Stimulated activated naive CD8-positive, alpha-beta T cell treated with anti-CD3 and anti-CD28 coated beads, Interleukin-15, amount 100 ng/mL, for 72 hours (primary cell): Measurements from ENCODE around the gene PAK4.

ENCODE experiments used
- ATAC-seq: fragments of 150-1000 bp; cut with Tn5 transposase; 2 replicates; pipeline ENCODE4 v1.10.0; 2021; ENCODE audit warnings: mild to moderate bottlenecking, moderate library complexity
- DNase-seq, 2 donors: peaks; one replicate each; pipeline ENCODE4 v3.0.0; 2021 to 2022
- H3K27ac Mint-ChIP-seq, 2 donors: one replicate each; pipeline ENCODE4 v1.8.0; 2022; ENCODE audit warnings: mild to moderate bottlenecking in 2 of 2, mixed read lengths in 2 of 2, moderate library complexity in 2 of 2
- H3K27me3 Mint-ChIP-seq: one replicate; pipeline ENCODE4 v1.8.0; 2022; ENCODE audit warnings: mixed read lengths
- H3K4me1 Mint-ChIP-seq: one replicate; pipeline ENCODE4 v1.8.0; 2022; ENCODE audit warnings: mild to moderate bottlenecking, mixed read lengths
- H3K4me3 Mint-ChIP-seq, 2 donors: one replicate each; pipeline ENCODE4 v1.8.0; 2022; ENCODE audit warnings: mild to moderate bottlenecking in 2 of 2, mixed read lengths in 2 of 2, moderate library complexity in 1 of 2
- H3K9me3 Mint-ChIP-seq, 2 donors: one replicate each; pipeline ENCODE4 v1.8.0; 2022; ENCODE audit warnings: mixed read lengths in 2 of 2

PAK4 gene

GRCh38 chr19:39186391-39186790 is 60.8 kb downstream of the PAK4 start:
- ATAC-seq (no peak), DNase-seq (no peak)
- Mint-ChIP-seq H3K4me1 (no peaks in the 10 kb centered on the region), H3K4me3 (no peak overlapping the region), H3K9me3 (no peaks in the 10 kb centered on the region), H3K27me3 (peaks cover 22% of the 10 kb centered on the region), H3K27ac (no peak overlapping the region)

GRCh38 chr19:39187552-39187943 is 62.0 kb downstream of the PAK4 start:
- no peak overlapping the region for H3K27ac Mint-ChIP-seq
- H3K9me3 Mint-ChIP-seq, result no peaks in the 10 kb centered on the region
- DNase-seq, result no peak
- ATAC-seq, result no peak
- peaks cover 30% of the 10 kb centered on the region for H3K27me3 Mint-ChIP-seq
- no peaks in the 10 kb centered on the region for H3K4me1 Mint-ChIP-seq
- H3K4me3 Mint-ChIP-seq, result no peak overlapping the region

GRCh38 chr19:39188960-39189359 is 63.4 kb downstream of the PAK4 start:
- peaks cover 45% of the 10 kb centered on the region for H3K27me3 Mint-ChIP-seq
- ATAC-seq, result no peak

GRCh38 chr19:39190768-39191167 is 65.2 kb downstream of the PAK4 start:
- no peak overlapping the region for H3K27ac Mint-ChIP-seq
- DNase-seq (no peak), ATAC-seq (no peak)
- H3K4me3 Mint-ChIP-seq, result no peak overlapping the region
- H3K4me1 Mint-ChIP-seq, result peaks cover 5% of the 10 kb centered on the region
- no peaks in the 10 kb centered on the region for H3K9me3 Mint-ChIP-seq
- H3K27me3 Mint-ChIP-seq, result peaks cover 61% of the 10 kb centered on the region

More at GRCh38 chr19:39188960-39189359, 63.4 kb downstream of the PAK4 start:
- Mint-ChIP-seq H3K27ac (no peak overlapping the region), H3K4me3 (no peak overlapping the region), H3K9me3 (no peaks in the 10 kb centered on the region), H3K4me1 (no peaks in the 10 kb centered on the region)
- no peak for DNase-seq

GRCh38 chr19:39192846-39193245 is 67.3 kb downstream of the PAK4 start:
- Mint-ChIP-seq H3K4me1 (peaks cover 23% of the 10 kb centered on the region), H3K27me3 (peaks cover 75% of the 10 kb centered on the region), H3K9me3 (no peaks in the 10 kb centered on the region), H3K4me3 (no peak overlapping the region), H3K27ac (no peak overlapping the region)
- ATAC-seq (no peak), DNase-seq (no peak)

DNA sequence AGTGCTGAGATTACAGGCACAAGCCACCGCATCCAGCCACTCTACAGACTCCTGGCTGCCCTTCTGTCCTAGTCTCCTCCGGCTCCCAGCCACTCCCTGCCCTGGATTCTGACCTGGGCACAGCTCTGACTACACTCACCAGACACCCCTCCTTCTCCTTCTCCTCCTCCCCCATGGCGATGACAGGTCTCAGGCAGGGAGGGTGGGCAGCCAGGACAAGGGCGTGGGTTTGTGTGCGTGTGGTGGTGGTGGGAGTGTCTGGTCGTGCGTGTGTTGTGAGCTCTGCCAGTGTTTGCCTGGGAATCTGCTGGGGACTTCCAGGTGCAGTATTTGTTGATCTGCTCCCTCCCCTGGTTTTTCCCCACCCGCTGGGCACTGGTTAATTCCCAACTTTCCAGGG is 68.2 kb downstream of the PAK4 start:
- ATAC-seq, result no peak
- DNase-seq, result no peak
- peaks cover 75% of the 10 kb centered on the region for H3K27me3 Mint-ChIP-seq
- peak overlapping the region in 1 of 2 donors; percentile 60 for H3K27ac Mint-ChIP-seq
- H3K4me1 Mint-ChIP-seq, result peaks cover 25% of the 10 kb centered on the region
- H3K4me3 Mint-ChIP-seq, result no peak overlapping the region
- no peaks in the 10 kb centered on the region for H3K9me3 Mint-ChIP-seq

DNA sequence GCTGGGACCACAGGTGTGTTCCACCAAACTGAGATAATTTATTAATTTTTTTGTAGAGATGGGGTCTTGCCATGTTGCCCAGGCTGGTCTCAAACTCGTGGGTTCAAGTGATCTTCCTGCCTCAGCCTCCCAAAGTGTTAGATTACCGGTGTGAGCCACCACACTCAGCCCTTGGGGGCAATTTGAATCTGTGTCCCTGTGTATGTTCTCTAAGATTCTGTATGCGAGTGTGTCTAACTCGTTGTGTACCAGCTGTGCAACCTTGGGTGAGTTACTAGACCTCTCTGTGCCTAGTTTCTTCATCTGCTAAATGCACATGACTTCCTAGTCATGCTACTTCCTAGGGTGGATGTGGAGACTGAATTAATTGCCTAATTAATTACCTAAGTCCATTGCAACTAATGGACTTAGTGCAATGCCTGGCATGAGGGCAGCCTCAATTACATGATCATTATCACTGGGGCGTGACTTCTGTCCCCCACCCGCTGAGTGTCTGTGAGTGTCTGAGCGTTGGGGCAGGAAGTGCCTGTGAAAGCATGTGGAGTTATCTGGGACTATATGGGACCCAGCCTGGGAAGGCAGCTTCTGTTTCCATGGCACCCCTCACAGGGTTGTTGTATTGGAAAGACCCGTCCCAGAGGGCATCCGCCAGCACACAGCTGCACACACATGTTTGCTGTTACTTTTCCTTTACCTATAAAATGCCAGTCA is 69.4 kb downstream of the PAK4 start:
- Mint-ChIP-seq H3K4me1 (peaks cover 25% of the 10 kb centered on the region), H3K9me3 (no peaks in the 10 kb centered on the region), H3K27me3 (peaks cover 79% of the 10 kb centered on the region), H3K27ac (no peak overlapping the region), H3K4me3 (no peak overlapping the region)
- no peak for ATAC-seq
- DNase-seq, result no peak

DNA sequence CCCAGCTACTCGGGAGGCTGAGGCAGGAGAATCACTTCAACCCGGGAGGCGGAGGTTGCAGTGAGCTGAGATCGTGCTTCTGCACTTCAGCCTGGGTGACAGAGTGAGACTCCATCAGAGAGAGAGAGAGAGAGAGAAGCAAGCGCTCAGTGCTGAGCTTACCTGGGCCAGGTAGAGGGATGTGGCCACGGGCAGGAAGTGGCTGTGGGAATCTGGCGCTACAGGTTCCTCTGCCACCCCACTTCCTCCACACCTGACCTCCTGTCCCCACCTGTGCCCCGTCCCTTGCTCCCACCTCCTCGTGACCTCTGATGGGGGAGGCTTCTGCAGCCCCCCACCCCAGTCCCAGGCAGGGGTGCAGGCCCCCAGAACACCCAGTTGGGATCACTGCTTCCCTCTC is 70.2 kb downstream of the PAK4 start:
- Mint-ChIP-seq H3K27me3 (peaks cover 87% of the 10 kb centered on the region), H3K9me3 (no peaks in the 10 kb centered on the region), H3K4me3 (peak overlapping the region in 1 of 2 donors; percentile 11), H3K27ac (no peak overlapping the region), H3K4me1 (peaks cover 25% of the 10 kb centered on the region)
- DNase-seq (no peak), ATAC-seq (peak; percentile 5)

GRCh38 chr19:39196320-39196719 is 70.7 kb downstream of the PAK4 start:
- ATAC-seq (no peak), DNase-seq (no peak)
- Mint-ChIP-seq H3K4me3 (peak overlapping the region in 1 of 2 donors; percentile 65), H3K27ac (no peak overlapping the region), H3K4me1 (peaks cover 25% of the 10 kb centered on the region), H3K9me3 (no peaks in the 10 kb centered on the region), H3K27me3 (peaks cover 93% of the 10 kb centered on the region)

GRCh38 chr19:39196860-39197562 is 71.4 kb downstream of the PAK4 start, which contains the start of gene NCCRP1:
Gene NCCRP1 (plus strand): TSS chr19:39196964. CDS start chr19:39196983, 19 bp downstream.
- Mint-ChIP-seq H3K27ac (no peak within 1 kb of the TSS), H3K4me3 (peak within 1 kb of the TSS; percentile 55 to 65), H3K9me3 (no peaks in the 10 kb centered on the region), H3K4me1 (peaks cover 25% of the 10 kb centered on the region), H3K27me3 (peaks cover 93% of the 10 kb centered on the region)
- ATAC-seq (peak; percentile 29), DNase-seq (no peak)

GRCh38 chr19:39197808-39198207 is 72.2 kb downstream of the PAK4 start:
- H3K9me3 Mint-ChIP-seq, result no peaks in the 10 kb centered on the region
- H3K4me3 Mint-ChIP-seq, result no peak overlapping the region
- ATAC-seq (no peak), DNase-seq (no peak)
- H3K27ac Mint-ChIP-seq, result no peak overlapping the region
- H3K27me3 Mint-ChIP-seq, result peaks cover 96% of the 10 kb centered on the region
- peaks cover 25% of the 10 kb centered on the region for H3K4me1 Mint-ChIP-seq

GRCh38 chr19:39199025-39199424 is 73.4 kb downstream of the PAK4 start:
- H3K27ac Mint-ChIP-seq, result no peak overlapping the region

DNA sequence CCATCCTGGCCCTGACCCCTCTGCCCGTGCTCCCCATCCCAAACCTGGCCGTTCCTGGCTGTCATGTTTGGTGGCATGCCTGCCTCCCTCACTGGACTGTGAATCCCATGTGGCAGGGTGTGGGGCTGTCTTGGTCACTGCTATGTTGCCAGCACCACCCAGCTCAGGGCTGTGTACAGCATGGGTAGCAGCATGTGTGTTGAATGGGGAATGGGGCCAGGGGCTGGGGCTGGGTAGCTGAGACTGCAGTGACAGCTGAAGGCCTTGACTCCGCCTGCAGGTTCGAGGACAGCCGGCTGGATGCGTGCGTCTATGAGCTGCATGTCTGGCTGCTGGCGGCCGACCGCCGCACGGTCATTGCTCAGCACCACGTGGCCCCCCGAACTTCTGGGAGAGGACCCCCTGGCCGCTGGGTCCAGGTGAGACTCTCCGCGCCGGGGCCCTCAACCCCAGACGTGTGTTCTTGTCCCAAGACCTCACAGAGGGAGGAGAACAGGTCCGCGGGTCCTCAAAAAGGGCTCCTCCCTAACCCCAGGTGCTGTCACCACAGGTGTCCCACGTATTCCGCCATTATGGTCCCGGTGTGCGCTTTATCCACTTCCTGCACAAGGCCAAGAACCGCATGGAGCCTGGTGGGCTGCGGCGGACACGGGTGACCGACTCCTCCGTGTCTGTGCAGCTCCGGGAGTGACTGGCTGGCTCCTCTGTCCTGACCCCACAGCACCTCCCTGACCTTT is 74.6 kb downstream of the PAK4 start:
- Mint-ChIP-seq H3K27ac (no peak overlapping the region), H3K27me3 (peaks cover 98% of the 10 kb centered on the region), H3K4me1 (peaks cover 34% of the 10 kb centered on the region), H3K4me3 (no peak overlapping the region), H3K9me3 (no peaks in the 10 kb centered on the region)
- ATAC-seq, result no peak
- DNase-seq, result no peak

More at GRCh38 chr19:39199025-39199424, 73.4 kb downstream of the PAK4 start:
- H3K4me3 Mint-ChIP-seq, result no peak overlapping the region
- DNase-seq, result no peak
- H3K9me3 Mint-ChIP-seq, result no peaks in the 10 kb centered on the region
- peaks cover 96% of the 10 kb centered on the region for H3K27me3 Mint-ChIP-seq
- no peak for ATAC-seq
- peaks cover 34% of the 10 kb centered on the region for H3K4me1 Mint-ChIP-seq

GRCh38 chr19:39200803-39201115 is 75.2 kb downstream of the PAK4 start:
- DNase-seq (no peak), ATAC-seq (no peak)
- no peak overlapping the region for H3K27ac Mint-ChIP-seq
- H3K4me1 Mint-ChIP-seq, result peaks cover 30% of the 10 kb centered on the region
- no peak overlapping the region for H3K4me3 Mint-ChIP-seq
- H3K27me3 Mint-ChIP-seq, result peaks cover 98% of the 10 kb centered on the region
- no peaks in the 10 kb centered on the region for H3K9me3 Mint-ChIP-seq

- no peak for DNase-seq
- Mint-ChIP-seq H3K4me3 (no peak overlapping the region), H3K27ac (peak overlapping the region in 1 of 2 donors; percentile 71), H3K27me3 (peaks cover 78% of the 10 kb centered on the region), H3K9me3 (no peaks in the 10 kb centered on the region), H3K4me1 (peaks cover 10% of the 10 kb centered on the region)
- ATAC-seq, result no peak
These were observed 77.4 kb downstream of the PAK4 start for GRCh38 chr19:39202998-39203355.
